HG03045 (cell line): Measurements from ENCODE around the gene NUP98.
A peak's percentile ranks its signal among the peaks of the same experiment; 100 is the strongest.
"Not testable (repeated sequence)": the region's sequence is repeated elsewhere in the genome, so short reads cannot be mapped to it uniquely, and the experiment has no call there.

Experiments
- ATAC-seq: cut with Tn5 transposase; IDR thresholded peaks from one replicate; pipeline ENCODE4 v1.9.1; 2021; ENCODE audit warnings: mild to moderate bottlenecking, moderate library complexity; ENCODE audit not compliant: unreplicated experiment

Gene NUP98

DNA sequence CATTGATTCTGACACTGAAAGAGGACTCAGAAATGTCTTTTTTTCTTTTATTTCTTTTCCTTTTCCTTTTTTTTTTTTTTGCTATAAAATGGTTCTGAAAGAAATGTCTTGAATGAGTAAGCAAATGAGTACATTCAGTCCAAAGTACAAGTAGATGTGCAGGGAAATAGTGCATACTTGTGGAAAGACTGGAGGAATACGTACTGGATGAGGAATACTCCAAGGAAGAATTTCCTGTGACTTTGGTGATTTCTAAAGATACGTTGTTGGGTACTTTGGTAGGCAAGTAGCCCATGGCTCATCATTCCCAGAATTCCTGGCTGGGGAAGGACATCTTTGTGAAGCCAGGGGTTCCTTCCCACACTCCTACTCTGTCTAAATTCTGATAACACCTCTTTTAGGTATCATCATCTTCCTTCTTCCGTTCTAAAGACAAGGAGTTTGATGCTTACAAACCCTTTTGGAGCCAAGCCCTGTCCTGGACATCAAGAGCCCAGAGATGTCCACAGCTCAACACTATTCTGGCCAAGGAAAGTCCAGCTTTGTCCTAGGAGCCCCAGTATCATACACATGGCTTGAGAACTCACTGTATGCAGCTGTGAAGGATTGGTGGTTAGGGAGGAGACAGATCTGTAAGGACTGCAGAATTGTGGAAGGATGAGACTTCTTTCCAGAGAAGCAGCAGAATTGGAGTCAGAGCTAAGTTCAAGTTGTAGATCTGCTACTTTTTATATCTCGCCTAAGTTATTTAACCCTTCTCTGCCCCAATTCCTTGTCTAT lies 4.8 kb upstream of the NUP98 start:
- no peak for ATAC-seq

DNA sequence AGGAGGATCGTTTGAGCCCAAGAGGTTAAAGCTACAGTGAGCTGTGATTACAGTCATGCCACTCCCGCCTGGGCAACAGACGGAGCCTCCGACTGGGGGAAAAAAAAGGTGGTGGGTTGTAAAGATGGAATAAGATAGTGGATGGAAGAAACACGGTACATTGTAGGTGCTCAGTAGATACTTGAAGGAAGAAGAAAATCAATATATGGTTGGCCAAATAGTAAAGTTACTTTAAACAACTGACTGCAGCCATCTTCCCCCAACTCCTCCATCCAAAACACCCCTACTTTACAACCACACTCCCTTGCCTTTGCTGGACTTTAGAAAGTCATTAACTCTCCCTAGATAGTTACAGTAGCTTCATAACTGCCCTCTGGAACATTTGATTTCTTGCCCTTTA lies 2.5 kb upstream of the NUP98 start:
- ATAC-seq: no peak

DNA sequence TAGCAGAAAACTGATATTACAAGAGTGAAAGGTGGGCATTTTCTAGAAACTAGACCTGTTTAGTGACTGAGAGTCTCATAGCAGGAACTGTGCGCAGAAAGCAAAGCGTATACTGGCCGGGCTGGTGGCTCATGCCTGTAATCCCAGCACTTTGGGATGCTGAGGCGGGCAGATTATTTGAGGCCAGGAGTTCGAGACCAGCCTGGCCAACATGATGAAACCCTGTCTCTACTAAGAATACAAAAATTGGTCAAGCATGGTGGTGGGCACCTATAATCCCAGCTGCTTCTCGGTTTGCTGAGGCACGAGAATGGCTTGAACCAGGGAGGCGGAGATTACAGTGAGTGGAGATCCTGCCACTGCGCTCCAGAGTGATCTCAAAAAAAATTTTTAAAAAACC lies 1.8 kb upstream of the NUP98 start:
- no peak for ATAC-seq

DNA sequence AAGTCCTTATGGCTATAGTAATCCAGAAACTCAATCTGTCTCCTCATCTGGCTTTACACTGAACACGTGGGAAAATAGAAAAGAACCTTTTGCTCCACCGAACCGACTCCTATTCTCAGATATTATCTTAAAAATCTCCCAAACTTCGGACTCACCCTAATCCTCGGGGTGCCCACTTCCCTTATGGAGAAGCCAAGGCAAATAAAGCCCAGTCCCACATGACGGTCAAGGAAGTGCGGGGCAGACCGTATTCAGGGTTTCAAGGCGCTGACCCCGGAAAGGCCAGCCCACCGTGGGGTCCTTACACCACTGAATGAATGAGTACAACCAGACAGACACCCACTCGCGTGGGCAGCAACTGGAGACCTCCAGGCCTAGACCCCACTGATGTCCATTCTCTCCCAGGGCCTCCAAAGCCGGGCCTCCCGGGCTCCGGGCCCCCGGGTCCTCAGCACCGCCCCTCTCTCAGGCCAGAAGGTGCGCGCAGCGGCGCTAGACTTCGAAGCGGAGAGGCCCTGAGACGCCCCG lies 489 bp downstream of the NUP98 start:
- peak; percentile 34 for ATAC-seq

DNA sequence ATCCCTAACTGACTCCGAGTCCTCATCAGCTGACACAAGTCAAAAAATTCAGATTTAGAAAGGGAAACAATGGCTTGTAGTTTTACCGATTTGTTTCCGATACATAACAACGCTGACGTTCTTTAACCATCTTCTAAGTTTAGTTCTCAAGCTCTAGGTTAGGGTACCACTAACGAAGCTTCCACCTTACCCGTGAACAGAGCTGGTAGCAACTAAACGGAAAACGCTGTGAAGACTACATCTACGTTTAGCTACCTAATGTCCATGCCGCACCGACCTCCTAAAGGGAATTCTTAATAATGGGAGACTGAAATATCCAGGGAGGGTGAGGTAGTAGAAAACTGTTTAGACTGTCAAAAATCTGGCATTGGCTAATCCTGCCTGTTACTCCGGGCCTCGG lies 1.0 kb downstream of the NUP98 start:
- no peak for ATAC-seq

DNA sequence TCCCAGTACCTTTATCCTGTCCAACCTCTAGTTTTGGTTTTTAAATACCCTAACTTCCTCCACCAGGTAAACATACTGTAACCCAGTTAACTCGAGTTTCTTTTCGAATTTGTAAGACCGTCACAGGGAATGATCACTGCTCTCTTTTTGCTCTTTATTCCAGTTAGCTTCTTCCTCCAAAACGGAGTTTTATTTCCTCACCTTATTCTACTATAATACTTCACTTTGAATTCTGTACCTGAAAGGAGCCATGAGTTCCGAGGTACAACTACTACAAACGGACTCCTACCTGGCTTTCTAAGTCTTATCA lies 1.4 kb downstream of the NUP98 start:
- no peak for ATAC-seq

DNA sequence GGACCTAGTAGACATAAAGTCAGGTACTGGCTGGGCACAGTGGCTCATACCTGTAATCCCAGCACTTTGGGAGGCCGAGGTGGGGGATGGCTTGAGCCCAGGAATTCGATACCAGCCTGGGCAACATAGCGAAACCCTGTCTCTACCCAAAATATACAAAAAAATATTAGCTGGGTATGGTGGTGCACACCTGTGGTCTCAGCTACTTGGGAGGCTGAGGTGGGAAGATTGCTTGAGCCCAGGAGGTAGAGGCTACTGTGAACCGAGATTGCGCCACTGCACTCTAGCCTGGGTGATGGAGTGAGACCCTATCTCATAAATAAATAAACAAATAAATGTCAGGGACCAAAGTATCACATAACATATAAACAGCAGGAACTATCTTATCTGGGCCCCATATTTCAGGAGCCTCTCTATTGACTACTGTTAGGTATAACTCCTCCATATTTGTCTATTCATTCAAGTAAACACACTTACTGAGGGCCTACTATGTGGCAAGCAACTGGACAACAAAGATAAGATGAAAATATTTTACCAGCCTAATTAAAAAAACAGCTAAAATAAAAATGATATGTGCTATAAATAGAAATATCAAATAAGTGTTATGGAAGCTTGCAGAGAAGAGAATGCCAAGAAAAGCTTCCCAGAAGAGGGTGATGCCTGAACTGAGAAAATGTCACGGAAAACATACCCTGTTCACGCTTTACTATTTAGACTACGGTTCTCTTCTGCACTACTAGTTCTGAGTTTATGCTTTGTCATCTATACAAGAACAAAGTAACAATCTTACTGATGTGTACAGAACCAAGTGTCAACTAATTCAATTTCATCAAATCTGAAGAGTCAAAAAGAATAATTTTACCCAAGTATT lies 2.0 kb downstream of the NUP98 start:
- no peak for ATAC-seq

DNA sequence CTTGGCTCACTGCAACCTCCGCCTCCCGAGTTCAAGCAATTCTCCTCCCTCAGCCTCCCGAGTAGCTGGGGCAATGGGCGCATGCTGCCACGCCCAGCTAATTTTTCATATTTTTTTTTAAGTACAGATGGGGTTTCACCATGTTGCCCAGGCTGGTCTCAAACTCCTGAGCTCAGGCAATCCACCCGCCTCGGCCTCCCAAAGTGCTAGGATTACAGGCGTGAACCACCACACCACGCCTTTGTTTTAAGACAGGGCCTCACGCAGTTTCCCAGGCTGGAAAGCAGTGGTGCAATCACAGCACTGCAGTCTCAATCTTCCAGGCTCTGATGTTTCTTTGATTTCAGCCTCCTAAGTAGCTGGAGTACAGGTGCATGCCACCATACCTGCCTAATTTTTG lies 3.0 kb downstream of the NUP98 start:
- ATAC-seq: not testable (repeated sequence)

DNA sequence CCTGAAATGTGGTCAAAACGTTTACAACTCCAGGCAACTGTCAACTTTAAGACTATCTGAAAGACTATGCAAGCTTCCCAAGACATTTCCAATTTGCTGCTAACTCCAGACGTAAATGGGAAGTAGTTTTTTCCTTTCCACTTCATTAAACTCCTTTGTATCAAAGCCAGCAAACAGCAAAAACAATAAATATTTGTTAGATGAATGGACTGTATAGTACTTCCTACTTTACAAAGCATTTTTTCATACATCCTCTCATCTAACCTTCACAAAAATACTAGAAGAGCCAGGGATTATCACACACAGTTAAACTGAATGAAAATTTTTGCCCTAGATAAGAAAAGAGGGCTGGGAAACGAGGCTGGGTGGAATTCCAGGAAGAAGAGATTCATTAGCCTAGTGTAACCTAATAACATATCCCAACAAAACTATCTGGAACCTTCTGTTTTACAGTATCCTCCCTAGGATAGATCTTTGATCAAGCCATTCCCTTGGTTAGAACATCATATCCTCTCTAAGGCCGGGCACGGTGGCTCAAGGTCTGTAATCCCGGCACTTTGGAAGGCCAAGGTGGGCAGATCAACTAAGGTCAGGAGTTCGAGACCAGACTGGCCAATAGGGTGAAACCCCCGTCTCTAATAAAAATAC lies 10.4 kb downstream of the NUP98 start:
- ATAC-seq: no peak

DNA sequence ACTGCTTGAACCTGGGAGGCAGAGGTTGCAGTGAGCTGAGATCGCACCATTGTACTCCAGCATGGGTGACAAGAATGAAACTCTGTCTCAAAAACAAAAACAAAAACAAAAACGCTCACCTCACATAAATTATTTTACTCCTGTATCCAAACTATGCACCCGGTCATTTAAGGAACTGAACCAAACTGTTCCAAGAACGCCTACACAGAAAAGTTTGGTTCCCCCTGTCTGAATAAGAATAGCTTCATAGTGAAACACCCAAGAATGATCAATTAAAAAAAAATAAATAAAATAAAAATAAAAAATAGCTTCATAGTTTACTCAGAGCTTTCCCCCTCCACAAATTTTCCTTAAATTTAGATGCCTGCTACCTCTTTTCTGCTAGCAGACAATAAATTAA lies 13.7 kb downstream of the NUP98 start:
- ATAC-seq: no peak

DNA sequence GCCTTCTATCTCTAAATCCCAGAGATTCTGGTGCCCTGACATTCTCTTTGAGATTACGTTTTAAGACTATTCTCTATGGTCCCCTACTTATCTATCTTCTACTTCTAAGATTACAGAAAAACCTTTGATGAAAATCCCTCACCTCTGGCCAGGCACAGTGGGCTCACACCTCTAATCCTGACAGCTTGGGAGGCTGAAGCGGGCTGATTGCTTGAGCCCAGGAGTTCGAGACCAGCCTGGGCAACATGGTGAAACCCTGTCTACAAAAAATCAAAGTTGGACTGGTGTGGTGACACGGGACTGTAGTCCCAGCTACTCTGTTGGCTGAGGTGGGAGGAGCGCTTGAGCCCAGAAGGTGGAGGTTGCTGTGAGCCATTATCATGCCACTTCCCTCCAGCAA lies 14.4 kb downstream of the NUP98 start:
- no peak for ATAC-seq

DNA sequence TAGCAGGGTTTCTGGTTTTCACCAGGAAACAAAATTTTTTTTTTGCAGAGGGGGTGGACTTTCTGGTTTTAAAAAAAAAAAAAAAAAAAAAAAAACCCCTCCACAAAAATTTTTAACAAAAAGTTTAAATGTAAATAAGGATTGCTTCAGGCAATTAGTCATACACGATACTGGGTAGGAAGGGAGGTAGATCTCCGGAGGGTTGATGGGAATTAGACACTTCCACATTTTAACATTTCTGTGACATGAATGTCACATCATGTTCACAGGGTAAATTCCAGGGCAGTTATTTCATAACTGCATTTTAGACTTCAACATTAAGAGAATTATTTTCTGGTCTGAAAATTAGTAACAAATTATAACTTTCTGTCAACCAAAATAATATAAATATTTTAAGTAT lies 15.9 kb downstream of the NUP98 start:
- no peak for ATAC-seq

DNA sequence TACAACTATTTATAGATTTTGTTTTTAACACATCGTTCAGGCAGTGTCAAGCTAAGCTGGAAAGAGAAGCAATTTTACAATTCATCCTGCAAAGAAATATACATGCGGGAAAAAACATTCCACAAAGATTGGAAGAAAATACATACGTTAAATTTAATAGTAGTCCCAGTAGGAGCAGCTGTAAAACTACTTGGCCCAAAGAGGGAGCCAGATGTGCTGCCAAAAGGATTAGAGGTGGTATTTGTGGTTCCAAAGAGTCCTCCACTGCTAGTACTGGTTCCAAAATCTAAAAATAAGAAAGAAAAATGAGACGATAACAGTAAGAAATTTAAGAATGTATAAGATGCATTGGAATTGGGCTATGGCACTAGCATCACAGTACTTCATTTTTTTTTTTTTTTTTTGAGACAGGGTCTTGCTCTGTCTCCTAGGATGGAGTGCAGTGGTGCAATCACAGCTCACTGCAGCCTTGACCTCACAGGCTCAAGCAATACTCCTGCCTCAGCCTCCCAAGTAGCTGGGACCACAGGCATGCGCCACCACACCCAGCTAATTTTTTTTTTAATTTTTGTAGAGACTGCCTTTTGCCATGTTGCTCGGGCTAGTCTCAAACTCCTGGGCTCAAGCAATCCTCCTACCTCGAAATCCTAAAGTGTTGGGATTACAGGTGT lies 21.5 kb downstream of the NUP98 start:
- no peak for ATAC-seq

DNA sequence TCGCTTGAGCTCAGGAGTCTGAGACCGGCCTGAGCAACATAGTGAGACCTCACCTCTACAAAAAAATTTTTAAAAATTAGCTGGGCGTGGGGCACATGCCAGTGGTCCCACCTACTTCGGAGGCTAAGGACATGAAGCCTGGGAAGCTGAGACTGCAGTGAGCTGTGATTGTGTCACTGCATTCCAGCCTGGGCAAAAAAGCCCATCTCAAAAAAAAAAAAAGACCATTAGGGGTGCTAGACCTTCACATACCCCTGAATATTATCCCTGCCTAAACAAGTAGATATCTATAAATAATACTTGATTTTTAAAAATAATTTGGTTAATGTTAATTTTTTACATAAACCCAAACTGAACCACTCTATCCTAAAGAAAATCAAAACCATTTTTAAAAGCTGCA lies 24.2 kb downstream of the NUP98 start:
- ATAC-seq: no peak

DNA sequence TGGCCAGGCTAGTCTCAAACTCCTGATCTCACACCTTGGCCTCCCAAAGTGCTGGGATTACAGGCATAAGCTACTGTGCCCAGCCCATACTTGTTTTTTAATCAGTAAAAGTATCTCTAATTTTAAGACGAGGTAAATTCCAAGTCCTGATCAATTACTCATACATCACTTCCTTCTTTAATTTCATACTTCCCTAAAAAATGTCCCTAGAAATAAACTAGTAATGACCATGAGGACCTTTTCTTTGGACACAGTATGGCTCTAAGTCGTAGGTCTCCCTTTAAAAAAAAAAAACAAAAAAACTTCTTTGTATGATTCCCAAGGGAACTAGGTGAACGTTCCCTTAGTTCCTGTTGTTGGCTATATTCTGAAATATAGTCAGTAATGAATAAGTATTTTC lies 29.8 kb downstream of the NUP98 start:
- no peak for ATAC-seq

DNA sequence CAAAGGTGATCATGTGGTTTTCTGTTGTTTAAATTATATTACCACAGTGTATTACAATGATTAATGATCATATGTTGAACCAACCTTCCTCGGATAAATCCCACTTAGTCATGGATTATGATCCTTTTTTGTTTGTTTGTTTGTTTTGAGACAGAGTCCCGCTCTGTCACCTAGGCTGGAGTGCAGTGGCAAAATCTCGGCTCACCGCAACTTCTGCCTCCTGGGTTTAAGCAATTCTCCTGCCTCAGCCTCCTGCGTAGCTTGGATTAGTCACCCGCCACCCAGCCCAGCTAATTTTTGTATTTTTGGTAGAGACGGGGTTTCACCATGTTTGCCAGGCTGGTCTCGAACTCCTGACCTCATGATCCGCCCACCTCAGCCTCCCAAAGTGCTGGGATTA lies 30.5 kb downstream of the NUP98 start:
- not testable (repeated sequence) for ATAC-seq

DNA sequence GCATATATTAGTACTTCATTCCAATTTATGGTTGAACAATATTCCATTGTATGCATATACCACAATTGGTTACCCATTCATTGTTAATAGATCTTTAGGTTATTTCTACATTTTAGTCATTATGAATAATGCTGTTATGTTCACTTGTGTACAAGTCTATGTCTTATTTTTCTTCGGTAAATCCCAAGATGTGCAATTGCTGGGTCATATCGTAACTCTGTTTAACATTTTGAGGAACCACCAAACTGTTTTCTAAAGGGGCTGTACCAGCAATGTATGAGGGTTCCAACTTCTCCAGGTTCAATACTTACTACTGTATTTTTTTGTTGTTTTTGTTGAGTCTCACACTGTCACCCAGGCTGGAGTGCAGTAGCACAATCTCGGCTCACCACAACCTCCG lies 33.1 kb downstream of the NUP98 start:
- no peak for ATAC-seq

DNA sequence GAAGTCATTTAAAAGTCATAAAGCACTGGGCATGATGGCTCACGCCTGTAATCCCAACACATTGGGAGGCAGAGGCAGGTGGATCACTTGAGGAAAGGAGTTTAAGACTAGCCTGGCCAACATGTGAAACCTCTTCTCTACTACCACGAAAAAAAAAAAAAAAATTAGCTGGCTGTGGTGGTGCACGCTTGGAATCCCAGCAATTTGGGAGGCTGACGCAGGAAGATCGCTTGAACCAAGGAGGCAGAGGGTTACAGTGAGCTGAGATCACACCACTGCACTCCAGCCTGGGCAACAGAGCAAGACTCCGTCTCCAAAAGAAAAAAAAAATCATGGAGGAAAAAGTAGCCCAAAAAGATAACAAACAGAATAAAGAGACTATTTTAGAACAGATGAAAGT lies 42.2 kb downstream of the NUP98 start:
- no peak for ATAC-seq

DNA sequence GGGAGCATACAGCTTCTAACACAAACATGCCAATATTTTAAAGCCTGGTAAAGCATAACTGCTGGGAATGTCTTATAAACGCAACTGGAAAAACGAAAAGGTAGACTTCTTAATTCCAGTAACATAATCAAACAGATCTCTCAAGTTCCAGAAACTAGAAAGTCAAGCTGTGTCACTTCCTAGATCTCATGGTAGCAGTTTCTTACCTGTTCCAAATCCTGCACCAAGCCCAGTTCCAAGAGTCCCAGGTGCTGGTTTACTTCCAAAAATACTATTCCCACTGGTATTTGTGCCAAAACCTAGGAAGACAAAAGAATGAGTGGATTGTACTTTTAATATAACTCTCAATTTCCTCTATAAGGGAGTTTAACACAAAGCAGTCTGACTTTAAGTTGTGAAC lies 44.2 kb downstream of the NUP98 start:
- no peak for ATAC-seq

DNA sequence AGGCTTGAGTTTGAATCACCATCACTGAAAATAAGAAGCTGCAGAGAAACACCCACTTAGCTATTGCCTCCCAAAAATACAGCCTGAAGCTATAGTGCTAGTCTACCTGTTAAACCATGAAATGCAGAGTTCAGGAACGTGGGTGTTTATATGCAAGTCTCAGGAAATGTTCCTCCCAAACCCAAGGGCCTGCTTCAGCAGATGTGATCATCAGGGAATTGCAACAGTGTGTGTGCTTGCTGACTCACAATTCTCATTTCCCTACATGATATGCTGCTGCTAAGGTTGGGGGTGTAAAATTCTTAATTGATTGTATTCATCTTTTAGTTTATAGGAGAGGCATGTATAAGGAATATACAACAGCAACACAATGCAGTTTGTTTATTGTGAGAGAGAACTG lies 49.6 kb downstream of the NUP98 start:
- ATAC-seq: no peak

DNA sequence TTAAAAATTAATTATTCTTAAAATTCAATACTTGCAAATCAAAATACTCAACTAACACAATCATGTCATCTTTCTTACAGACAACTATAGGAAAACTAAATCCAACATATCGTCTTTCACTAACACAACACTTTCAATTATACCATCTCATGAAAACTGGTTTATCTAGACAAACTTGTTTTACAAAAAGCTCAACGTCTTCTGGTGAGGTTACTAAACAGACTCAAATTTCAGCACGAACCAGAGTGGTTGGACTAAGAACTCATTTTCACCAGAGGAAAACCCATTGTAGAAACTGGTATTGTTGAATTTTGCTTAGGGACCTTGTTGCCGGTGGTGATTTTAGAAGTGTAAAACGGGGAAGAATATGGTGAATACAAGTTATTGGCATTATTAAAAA lies 52.2 kb downstream of the NUP98 start:
- ATAC-seq: no peak
